K562 (cell line): Measurements from ENCODE around the gene RBPJ. TPM values are rescaled to one million over a fixed set of nuclear protein-coding genes. Genes with fewer than 3 reads are reported as not detected.
"Not testable (repeated sequence)": the region's sequence is repeated elsewhere in the genome, so short reads cannot be mapped to it uniquely, and the experiment has no call there.

ENCODE experiments used
- ATAC-seq: fragments of 200-7000 bp; cut with Tn5 transposase; 3 replicates; pipeline ENCODE4 v1.9.1; 2020; ENCODE audit warnings: moderate library complexity
- BruUV-seq: library from RNA; stranded (reverse); fragments of 400-500 nt; replicated peaks from 2 replicates; lab custom pipeline; 2021; lab: Mats Ljungman, UMichigan
- CTCF ChIA-PET: fragments of 300-600 bp; formaldehyde crosslinking; extraction: SDS; loops from one replicate; lab custom pipeline; 2021; ENCODE audit warnings: low intra/inter-chr PET ratio; lab: Yijun Ruan, JAX
- POLR2A ChIA-PET: fragments of 300-600, 350-650 bp; sonication (Branson Sonifier 250); formaldehyde crosslinking; extraction: SDS; loops from one replicate; lab custom pipeline; 2021; ENCODE audit warnings: antibody characterized with exemption, inconsistent platforms; lab: Yijun Ruan, JAX
- DNase-seq, 4 experiments: peaks; one replicate each; pipeline versions ENCODE4 v3.0.0 to v3.0.0-alpha.2; 2011 to 2018; ENCODE audit warnings: low spot score in 3 of 4, mixed read lengths in 3 of 4; ENCODE audit errors: extremely low read depth in 1 of 4
- FAIRE-seq: peaks from 2 replicates; lab custom pipeline; 2011; peaks lifted over from hg19 to GRCh38; lab: Jason Lieb, UNC
- H2AFZ ChIP-seq: 2 replicates; pipeline ENCODE4 v1.6.0; 2011; ENCODE audit warnings: low read depth, low read length, control low read depth, inconsistent platforms
- H3K27ac ChIP-seq: fragments of 200-600 bp; 3 replicates; pipeline ENCODE4 v1.8.0; 2011; ENCODE audit warnings: low read depth, mild to moderate bottlenecking, control low read depth, inconsistent platforms, low read length, moderate library complexity, mixed read lengths; ENCODE audit errors: extremely low read depth
- H3K27me3 ChIP-seq, 2 experiments: fragments of 300-600 bp in 1 of 2; 2 replicates in 1 of 2; 3 replicates in 1 of 2; pipeline versions ENCODE4 v1.6.0 to v1.8.0; 2011; ENCODE audit warnings: inconsistent platforms in 2 of 2, low read length in 2 of 2, mild to moderate bottlenecking in 1 of 2, mixed read lengths in 1 of 2, moderate library complexity in 1 of 2; ENCODE audit not compliant: control insufficient read depth in 2 of 2, insufficient read depth in 2 of 2
- H3K36me3 ChIP-seq: fragments of 300-600 bp; 3 replicates; pipeline ENCODE4 v1.8.0; 2011; ENCODE audit warnings: mild to moderate bottlenecking, low read length, inconsistent platforms; ENCODE audit not compliant: control insufficient read depth, insufficient read depth
- H3K4me1 ChIP-seq, 2 experiments: fragments of 200-600 bp in 1 of 2; replicated peaks in 1 of 2; 2 replicates in 1 of 2; 3 replicates in 1 of 2; pipeline versions ENCODE4 v1.5.1 to v1.8.0; 2011; ENCODE audit warnings: inconsistent platforms in 2 of 2, low read length in 2 of 2, mild to moderate bottlenecking in 1 of 2, mixed read lengths in 1 of 2, moderate library complexity in 1 of 2; ENCODE audit not compliant: control insufficient read depth in 2 of 2, insufficient read depth in 2 of 2
- H3K4me2 ChIP-seq: 2 replicates; pipeline ENCODE4 v1.6.1; 2011; ENCODE audit warnings: low read length, control low read depth, inconsistent platforms, mixed read lengths; ENCODE audit not compliant: insufficient read depth
- H3K4me3 ChIP-seq: fragments of 200-600 bp; sonication (generic), shearing (Covaris generic); 2 replicates; pipeline ENCODE4 v1.5.1; 2016; ENCODE audit warnings: control low read depth, inconsistent platforms
- H3K79me2 ChIP-seq: fragments of 200-600 bp; 3 replicates; pipeline ENCODE4 v1.8.0; 2011; ENCODE audit warnings: low read length, inconsistent platforms; ENCODE audit not compliant: control insufficient read depth, insufficient read depth
- H3K9ac ChIP-seq, 2 experiments: 2 replicates each; pipeline versions ENCODE4 v1.6.0 to v1.6.1; 2011; ENCODE audit warnings: low read depth in 2 of 2, low read length in 2 of 2, control low read depth in 1 of 2, inconsistent platforms in 1 of 2, mild to moderate bottlenecking in 1 of 2, mixed read lengths in 1 of 2; ENCODE audit not compliant: insufficient read depth in 1 of 2
- H3K9me1 ChIP-seq: one replicate; pipeline ENCODE4 v1.6.0; 2011; ENCODE audit warnings: inconsistent platforms, mild to moderate bottlenecking, low read length, moderate library complexity; ENCODE audit not compliant: control insufficient read depth, insufficient read depth
- H3K9me3 ChIP-seq: replicated peaks from 2 replicates; pipeline ENCODE4 v1.5.1; 2011; ENCODE audit warnings: low read depth, low read length, inconsistent platforms; ENCODE audit not compliant: control insufficient read depth, insufficient read depth
- H4K20me1 ChIP-seq: replicated peaks from 2 replicates; pipeline ENCODE4 v1.6.1; 2011; ENCODE audit warnings: low read length, inconsistent platforms, mixed read lengths; ENCODE audit not compliant: control insufficient read depth, insufficient read depth
- CBX8 ChIP-seq: fragments of 200-600 bp; sonication (generic); IDR thresholded peaks from 2 replicates; pipeline ENCODE4 v1.6.1; 2012; ENCODE audit warnings: borderline replicate concordance, mixed run types, low read depth, mild to moderate bottlenecking, moderate library complexity, mixed read lengths, low read length, control low read depth, inconsistent platforms; ENCODE audit not compliant: poor library complexity, severe bottlenecking; ENCODE audit errors: extremely low read depth
- CTCFL ChIP-seq: IDR thresholded peaks from 2 replicates; pipeline ENCODE4 v1.6.1; 2011; ENCODE audit warnings: borderline replicate concordance, low read depth, mild to moderate bottlenecking, moderate library complexity, low read length; ENCODE audit not compliant: insufficient read depth, poor library complexity, severe bottlenecking
- HNRNPUL1 ChIP-seq: fragments of 200-400 bp; formaldehyde crosslinking; IDR thresholded peaks from 2 replicates; pipeline ENCODE4 v1.6.1; 2017; ENCODE audit warnings: low read length
- L3MBTL2 ChIP-seq: fragments of 450-650 bp; IDR thresholded peaks from 2 replicates; pipeline ENCODE4 v1.6.1; 2016; ENCODE audit warnings: mild to moderate bottlenecking, moderate library complexity
- MNT ChIP-seq, 2 experiments: fragments of 450-650 bp; conservative IDR thresholded peaks; 2 replicates each; pipeline ENCODE4 v1.6.1; 2017; ENCODE audit warnings: mild to moderate bottlenecking in 2 of 2, moderate library complexity in 2 of 2
- NCOA6 ChIP-seq: fragments of 450-650 bp; IDR thresholded peaks from 2 replicates; pipeline ENCODE4 v1.6.1; 2017; ENCODE audit warnings: mild to moderate bottlenecking
- SMC3 ChIP-seq: conservative IDR thresholded peaks from 2 replicates; pipeline ENCODE4 v1.6.1; 2011; ENCODE audit warnings: low read depth, low read length, improper control_type of control experiment; ENCODE audit not compliant: insufficient read depth
- ZNF431 ChIP-seq: sonication (generic); formaldehyde crosslinking; IDR thresholded peaks from 2 replicates; pipeline ENCODE4 v1.8.0; 2022; ENCODE audit warnings: mild to moderate bottlenecking, missing genetic modification reagents
- ZNF512 ChIP-seq: IDR thresholded peaks from 2 replicates; pipeline ENCODE4 v1.6.1; 2016; ENCODE audit warnings: missing genetic modification characterization, missing compliant biosample characterization
- WGBS: fragments of 100-300 bp; shearing (Covaris generic); methylation state at CpG from one replicate; pipeline ENCODE4 v1.1.6; 2016; ENCODE audit warnings: low coverage, mixed read lengths; ENCODE audit not compliant: insufficient coverage; ENCODE audit errors: missing lambda C conversion rate; 5-methylcytosine and 5-hydroxymethylcytosine counted together
- in situ Hi-C: fragments of 300-500 bp; cut with MboI; formaldehyde crosslinking; loops from 4 replicates; pipeline ENCODE4 v1.15.0; 2018; ENCODE audit warnings: inconsistent platforms, mixed read lengths
- intact Hi-C: fragments of 100-400 bp; cut with micrococcal nuclease; formaldehyde crosslinking; loops from 2 replicates; pipeline ENCODE4 v1.14.2; 2022
- polyA plus RNA-seq, 8 experiments: library from polyadenylated mRNA; depleted of rRNA in 4 of 8; stranded (reverse) in 5 of 8; unstranded in 3 of 8; fragments of >200 nt; fragmentation: Nextera tagmentation in 2 of 8; fragmentation: Illumina TruSeq in 1 of 8; extraction: Ambion mirVana in 2 of 8; extraction: Trizol in 1 of 8; gene quantifications; 2 replicates each; pipeline versions ENCODE4 v1.2.1 to v1.2.3, GENCODE V29; 2011 to 2014; ENCODE audit warnings: inconsistent platforms in 1 of 8, missing spikeins in 1 of 8
- total RNA-seq, 7 experiments: library from RNA; depleted of rRNA in 6 of 7; stranded (reverse); fragments of >200 nt in 6 of 7; fragmentation: Illumina TruSeq in 2 of 7; extraction: Trizol in 2 of 7; gene quantifications; 2 replicates each; pipeline versions ENCODE4 v1.2.1 to v1.2.3, GENCODE V29; 2011 to 2021; ENCODE audit warnings: low replicate concordance in 1 of 7

RBPJ gene
- total and polyA plus RNA-seq, 9 of the 15 experiments (the other 6 are each of a cell fraction or from before 2014, with no cell fraction given), result 17.2 to 49.4 (median 33.8) TPM

GRCh38 chr4:26402017-26402416, 81.2 kb downstream of the RBPJ start:
- H3K9me1 ChIP-seq, POLR2A ChIA-PET, H3K9me3 ChIP-seq, FAIRE-seq, H3K27ac ChIP-seq, BruUV-seq, H3K9ac ChIP-seq, H3K4me2 ChIP-seq, H4K20me1 ChIP-seq, intact Hi-C loops, H3K4me1 ChIP-seq, DNase-seq, ATAC-seq, H3K27me3 ChIP-seq, H3K79me2 ChIP-seq, H2AFZ ChIP-seq, H3K4me3 ChIP-seq: not testable (repeated sequence)
- in situ Hi-C loops, result loop anchor here (25.0 kb wide), 1 partner anchor 340 kb away; no protein-coding TSS in a partner anchor
- CTCF ChIA-PET, result interaction anchor here (0.9 kb wide), 1 partner anchor 607 kb away, joined by 3 read pairs; no protein-coding TSS in a partner anchor
- WGBS, result 92% methylated on average over 3 of the region's 3 CpGs
- peaks cover 10% of the 10 kb centered on the region for H3K36me3 ChIP-seq

GRCh38 chr4:26402458-26402857, 81.6 kb downstream of the RBPJ start:
- Histone ChIP-seq H4K20me1 (no peaks in the 10 kb centered on the region), H3K79me2 (no peaks in the 10 kb centered on the region), H3K9me3 (peaks cover 4% of the 10 kb centered on the region), H3K9ac (no peak overlapping the region), H2AFZ (no peak overlapping the region), H3K27me3 (no peaks in the 10 kb centered on the region), H3K36me3 (peaks cover 11% of the 10 kb centered on the region), H3K4me1 (no peaks in the 10 kb centered on the region), H3K4me3 (no peak overlapping the region), H3K4me2 (no peak overlapping the region), H3K27ac (no peak overlapping the region), H3K9me1 (no peaks in the 10 kb centered on the region)
- DNase-seq (no peak), FAIRE-seq (no peak), ATAC-seq (no peak)
- in situ Hi-C loops, result loop anchor here (25.0 kb wide), 1 partner anchor 340 kb away; no protein-coding TSS in a partner anchor
- no TSS peak for BruUV-seq
- CTCF ChIA-PET, result interaction anchor here (0.9 kb wide), 1 partner anchor 607 kb away, joined by 3 read pairs; no protein-coding TSS in a partner anchor
- WGBS, result 53% methylated on average over 3 of the region's 3 CpGs
- POLR2A ChIA-PET, result no interaction called here
- intact Hi-C loops, result no loop called here
- TF ChIP-seq HNRNPUL1 (no peak), SMC3 (no peak), MNT (conservative IDR thresholded peaks at IDR 0.05) (no peak), L3MBTL2 (no peak), ZNF512 (no peak), NCOA6 (no peak), ZNF431 (CRISPR knock-in tag) (no peak), CBX8 (no peak), CTCFL (no peak)
